HG03575 (cell line): ENCODE data around the gene DAG1.

Experiments used
- ATAC-seq: cut with Tn5 transposase; IDR thresholded peaks from one replicate; pipeline ENCODE4 v1.9.1; 2021; ENCODE audit not compliant: unreplicated experiment, insufficient number of reproducible peaks, low FRiP score; ENCODE audit errors: extremely low read depth

DAG1 gene

GRCh38 chr3:49469936-49470713, at the start of gene DAG1:
Gene DAG1 (plus strand): TSS chr3:49470267. CDS start chr3:49510535, 40,268 bp downstream.
- no peak for ATAC-seq

GRCh38 chr3:49421890-49422378, 48.1 kb upstream of the DAG1 start:
- no peak for ATAC-seq

GRCh38 chr3:49422379-49423248, 47.5 kb upstream of the DAG1 start, which contains the start of gene AMT:
Gene AMT (minus strand): TSS chr3:49422473. CDS start chr3:49422450, 23 bp downstream.
- ATAC-seq = no peak

- ATAC-seq = no peak
These were observed 45.3 kb upstream of the DAG1 start for GRCh38 chr3:49424816-49425215.

- ATAC-seq = no peak
These were observed 42.5 kb upstream of the DAG1 start for GRCh38 chr3:49427586-49427985.

GRCh38 chr3:49428752-49429080, 41.4 kb upstream of the DAG1 start:
- ATAC-seq = no peak

- no peak for ATAC-seq
These were observed 35.3 kb upstream of the DAG1 start for GRCh38 chr3:49434731-49435130.

- no peak for ATAC-seq
These were observed 24.7 kb upstream of the DAG1 start for GRCh38 chr3:49445391-49445790.

- ATAC-seq = no peak
These were observed 16.4 kb upstream of the DAG1 start for GRCh38 chr3:49453621-49454020.

- no peak for ATAC-seq
These were observed 15.6 kb upstream of the DAG1 start for GRCh38 chr3:49454458-49454857.

- ATAC-seq = no peak
These were observed 15.0 kb upstream of the DAG1 start for GRCh38 chr3:49454898-49455681.

GRCh38 chr3:49456466-49456865, 13.6 kb upstream of the DAG1 start:
- ATAC-seq = no peak

- no peak for ATAC-seq
These were observed 9.7 kb upstream of the DAG1 start for GRCh38 chr3:49460188-49460890.

GRCh38 chr3:49460956-49461355, 9.1 kb upstream of the DAG1 start:
- ATAC-seq = no peak

GRCh38 chr3:49461443-49462171, 8.5 kb upstream of the DAG1 start:
- no peak for ATAC-seq

- ATAC-seq = no peak
These were observed 7.8 kb upstream of the DAG1 start for GRCh38 chr3:49462222-49462621.

GRCh38 chr3:49465270-49466034, 4.6 kb upstream of the DAG1 start:
- ATAC-seq = no peak
